Measurements from ENCODE around the gene ABCC3. TPM values are rescaled to one million over a fixed set of nuclear protein-coding genes. Genes with fewer than 3 reads are reported as not detected.

ABCC3 gene
- total and polyA plus RNA-seq, 2 donors: 1.8 to 3.7 TPM

DNA sequence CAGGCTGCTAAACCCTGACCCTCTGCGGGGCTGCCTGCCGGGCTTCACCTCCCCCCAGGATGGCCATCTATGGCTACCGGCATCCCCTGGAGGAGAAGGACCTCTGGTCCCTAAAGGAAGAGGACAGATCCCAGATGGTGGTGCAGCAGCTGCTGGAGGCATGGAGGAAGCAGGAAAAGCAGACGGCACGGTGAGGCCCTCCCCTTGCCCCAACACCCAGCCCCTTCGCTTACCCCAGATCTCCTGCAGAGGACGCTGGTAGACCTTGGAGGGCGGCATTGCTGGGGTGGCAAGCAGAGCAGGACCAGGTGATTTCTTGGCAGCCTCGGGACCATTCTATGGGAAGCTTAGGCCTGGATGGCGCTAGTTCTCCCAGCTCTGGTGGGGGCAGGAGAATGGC lies 24.5 kb downstream of the ABCC3 start:
- Histone ChIP-seq H3K27ac (ENCODE audit: low read depth in 1 of 2, low read length in 1 of 2) (no peak overlapping the region), H3K27me3 (ENCODE audit: control insufficient read depth in 2 of 2, insufficient read depth in 1 of 2, low read length in 1 of 2) (no peaks in the 10 kb centered on the region), H3K36me3 (ENCODE audit: control insufficient read depth in 2 of 2, insufficient read depth in 2 of 2, low read length in 1 of 2) (no peaks in the 10 kb centered on the region), H3K9me3 (ENCODE audit: control insufficient read depth in 2 of 2, insufficient read depth in 1 of 2, low read length in 1 of 2) (no peaks in the 10 kb centered on the region), H3K4me3 (ENCODE audit: low read length in 2 of 2) (no peak overlapping the region), H3K4me1 (ENCODE audit: control insufficient read depth in 2 of 2, insufficient read depth in 2 of 2, low read length in 2 of 2) (peaks cover 0 to 9% of the 10 kb centered on the region in 2 donors)
- WGBS: 94% methylated on average over 10 of the region's 10 CpGs
- no peak for DNase-seq (ENCODE audit: low read depth in 6 of 9, low spot score in 9 of 9)

DNA sequence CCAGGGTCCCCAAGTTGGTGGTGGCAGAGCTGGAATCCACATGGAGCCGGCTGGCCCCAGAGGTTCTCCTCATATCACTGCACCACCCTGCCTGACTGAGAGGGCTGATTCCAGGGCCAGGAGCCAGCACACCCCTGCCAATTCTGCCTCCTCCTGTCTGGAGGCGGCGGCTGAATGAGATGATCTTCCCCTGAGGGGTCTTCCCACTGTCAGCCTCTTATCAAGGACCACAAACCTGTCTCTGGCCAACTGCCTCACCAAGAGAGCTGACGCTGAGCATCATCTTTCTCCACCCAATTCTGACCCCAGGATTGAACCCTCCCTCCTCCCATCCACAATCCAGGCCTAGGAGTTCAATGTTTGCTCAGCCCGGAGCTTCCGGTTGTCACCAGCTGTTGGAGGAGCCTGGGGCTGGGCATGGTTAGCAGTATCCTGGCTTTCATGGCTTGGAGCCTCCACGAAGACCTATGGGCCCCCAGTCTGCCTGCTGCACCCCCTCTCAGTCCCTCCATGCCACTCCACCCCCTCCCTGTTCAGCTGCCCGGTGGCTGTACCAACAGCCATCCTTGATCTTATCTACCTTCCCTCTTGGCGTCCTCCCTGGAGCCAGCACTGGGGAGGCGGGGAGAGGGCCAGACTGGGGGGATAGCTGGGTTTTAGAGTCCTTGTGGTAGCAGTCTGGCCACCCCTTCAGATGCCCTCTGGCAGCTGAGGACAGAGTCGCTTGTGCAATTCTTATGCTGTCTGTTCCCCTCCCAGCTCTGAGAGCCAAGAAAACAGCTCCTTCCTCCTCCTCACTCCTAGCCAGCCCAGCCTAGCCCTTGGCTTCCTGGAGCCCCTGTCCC lies 25.6 kb downstream of the ABCC3 start:
- Histone ChIP-seq H3K27ac (ENCODE audit: low read depth in 1 of 2, low read length in 1 of 2) (no peak overlapping the region), H3K9me3 (ENCODE audit: control insufficient read depth in 2 of 2, insufficient read depth in 1 of 2, low read length in 1 of 2) (no peaks in the 10 kb centered on the region), H3K4me3 (ENCODE audit: low read length in 2 of 2) (no peak overlapping the region), H3K4me1 (ENCODE audit: control insufficient read depth in 2 of 2, insufficient read depth in 2 of 2, low read length in 2 of 2) (peaks cover 0 to 9% of the 10 kb centered on the region in 2 donors), H3K27me3 (ENCODE audit: control insufficient read depth in 2 of 2, insufficient read depth in 1 of 2, low read length in 1 of 2) (no peaks in the 10 kb centered on the region), H3K36me3 (ENCODE audit: control insufficient read depth in 2 of 2, insufficient read depth in 2 of 2, low read length in 1 of 2) (no peaks in the 10 kb centered on the region)
- 84% methylated on average over 11 of the region's 11 CpGs for WGBS
- no peak for DNase-seq (ENCODE audit: low read depth in 6 of 9, low spot score in 9 of 9)

DNA sequence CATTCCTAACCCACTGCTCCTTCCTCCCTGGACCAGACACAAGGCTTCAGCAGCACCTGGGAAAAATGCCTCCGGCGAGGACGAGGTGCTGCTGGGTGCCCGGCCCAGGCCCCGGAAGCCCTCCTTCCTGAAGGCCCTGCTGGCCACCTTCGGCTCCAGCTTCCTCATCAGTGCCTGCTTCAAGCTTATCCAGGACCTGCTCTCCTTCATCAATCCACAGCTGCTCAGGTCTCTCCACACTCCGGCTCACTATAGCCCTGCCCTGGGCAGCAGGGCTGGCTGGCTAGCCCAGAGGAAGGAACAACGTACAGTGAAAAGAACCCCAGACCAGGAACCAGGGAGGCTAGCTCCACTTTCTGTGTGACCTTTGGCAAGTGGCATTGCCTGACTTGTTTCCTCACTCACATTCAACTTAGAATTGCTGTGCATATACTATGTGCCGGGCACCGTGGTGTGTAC lies 26.2 kb downstream of the ABCC3 start:
- Histone ChIP-seq H3K36me3 (ENCODE audit: control insufficient read depth in 2 of 2, insufficient read depth in 2 of 2, low read length in 1 of 2) (no peaks in the 10 kb centered on the region), H3K27ac (ENCODE audit: low read depth in 1 of 2, low read length in 1 of 2) (no peak overlapping the region), H3K4me3 (ENCODE audit: low read length in 2 of 2) (no peak overlapping the region), H3K27me3 (ENCODE audit: control insufficient read depth in 2 of 2, insufficient read depth in 1 of 2, low read length in 1 of 2) (no peaks in the 10 kb centered on the region), H3K4me1 (ENCODE audit: control insufficient read depth in 2 of 2, insufficient read depth in 2 of 2, low read length in 2 of 2) (peaks cover 0 to 9% of the 10 kb centered on the region in 2 donors), H3K9me3 (ENCODE audit: control insufficient read depth in 2 of 2, insufficient read depth in 1 of 2, low read length in 1 of 2) (no peaks in the 10 kb centered on the region)
- no peak for DNase-seq (ENCODE audit: low read depth in 6 of 9, low spot score in 9 of 9)
- 98% methylated on average over 10 of the region's 10 CpGs for WGBS

DNA sequence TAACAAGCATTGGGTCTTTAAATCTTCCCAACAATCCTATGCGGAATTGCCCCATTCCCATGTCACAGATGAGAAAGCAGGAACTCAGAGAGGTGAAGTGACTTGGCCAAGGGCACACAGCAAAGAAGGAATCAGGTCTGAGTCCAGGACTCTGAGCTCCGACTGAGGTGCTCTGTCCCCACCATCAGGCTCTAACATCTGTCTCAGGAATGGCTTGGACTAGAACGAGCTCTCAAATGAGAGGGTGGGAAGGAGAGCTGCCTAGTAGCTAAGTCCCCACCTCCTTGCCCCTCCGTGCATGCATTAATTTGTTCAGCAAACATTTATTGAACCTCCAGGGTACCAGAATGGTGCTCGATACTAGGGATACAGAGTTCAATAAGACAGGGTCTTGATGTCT lies 26.7 kb downstream of the ABCC3 start:
- WGBS: 82% methylated on average over 5 of the region's 5 CpGs
- DNase-seq (ENCODE audit: low read depth in 6 of 9, low spot score in 9 of 9): no peak
- H3K36me3 ChIP-seq (ENCODE audit: control insufficient read depth in 2 of 2, insufficient read depth in 2 of 2, low read length in 1 of 2): no peaks in the 10 kb centered on the region

DNA sequence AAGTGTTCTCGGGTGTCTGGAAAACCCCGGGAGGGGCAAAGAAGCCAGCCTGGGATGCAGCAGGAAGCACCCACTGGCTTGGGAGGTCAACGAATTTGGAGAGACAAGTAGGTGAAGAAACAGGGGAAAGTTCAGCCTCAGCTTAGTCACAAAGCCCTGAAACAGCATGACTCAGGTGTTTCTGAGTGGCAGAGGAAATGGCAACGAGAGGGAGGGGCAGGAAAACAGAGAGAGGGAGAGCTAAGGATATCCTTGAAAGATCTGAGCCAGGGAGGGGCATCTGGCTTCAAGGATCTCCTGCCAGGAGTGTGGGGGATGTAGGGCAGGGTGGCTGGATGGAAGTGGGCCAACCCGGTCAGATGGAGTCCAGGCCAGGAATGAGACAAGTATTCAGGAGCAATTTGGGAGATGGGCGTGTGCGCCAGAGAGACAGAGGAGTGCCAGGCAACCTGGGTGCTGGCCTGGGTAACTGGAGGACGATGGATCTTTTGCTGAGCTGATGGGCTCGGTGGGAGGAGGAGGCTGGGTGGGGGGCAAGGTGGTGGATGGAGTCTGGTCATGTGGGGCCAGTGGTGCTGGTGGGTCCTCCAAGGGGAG lies 27.2 kb downstream of the ABCC3 start:
- Histone ChIP-seq H3K36me3 (ENCODE audit: control insufficient read depth in 2 of 2, insufficient read depth in 2 of 2, low read length in 1 of 2) (no peaks in the 10 kb centered on the region), H3K27ac (ENCODE audit: low read depth in 1 of 2, low read length in 1 of 2) (no peak overlapping the region), H3K4me1 (ENCODE audit: control insufficient read depth in 2 of 2, insufficient read depth in 2 of 2, low read length in 2 of 2) (peaks cover 0 to 9% of the 10 kb centered on the region in 2 donors), H3K4me3 (ENCODE audit: low read length in 2 of 2) (no peak overlapping the region), H3K27me3 (ENCODE audit: control insufficient read depth in 2 of 2, insufficient read depth in 1 of 2, low read length in 1 of 2) (no peaks in the 10 kb centered on the region), H3K9me3 (ENCODE audit: control insufficient read depth in 2 of 2, insufficient read depth in 1 of 2, low read length in 1 of 2) (no peaks in the 10 kb centered on the region)
- WGBS: 48% methylated on average over 9 of the region's 9 CpGs
- DNase-seq (ENCODE audit: low read depth in 6 of 9, low spot score in 9 of 9): peak in 5 of 9 donors; percentile 4 to 38 (median 15)

More for the DNA sequence above, 26.7 kb downstream of the ABCC3 start:
- Histone ChIP-seq H3K4me3 (ENCODE audit: low read length in 2 of 2) (no peak overlapping the region), H3K27me3 (ENCODE audit: control insufficient read depth in 2 of 2, insufficient read depth in 1 of 2, low read length in 1 of 2) (no peaks in the 10 kb centered on the region), H3K27ac (ENCODE audit: low read depth in 1 of 2, low read length in 1 of 2) (no peak overlapping the region), H3K4me1 (ENCODE audit: control insufficient read depth in 2 of 2, insufficient read depth in 2 of 2, low read length in 2 of 2) (peaks cover 0 to 9% of the 10 kb centered on the region in 2 donors), H3K9me3 (ENCODE audit: control insufficient read depth in 2 of 2, insufficient read depth in 1 of 2, low read length in 1 of 2) (no peaks in the 10 kb centered on the region)

DNA sequence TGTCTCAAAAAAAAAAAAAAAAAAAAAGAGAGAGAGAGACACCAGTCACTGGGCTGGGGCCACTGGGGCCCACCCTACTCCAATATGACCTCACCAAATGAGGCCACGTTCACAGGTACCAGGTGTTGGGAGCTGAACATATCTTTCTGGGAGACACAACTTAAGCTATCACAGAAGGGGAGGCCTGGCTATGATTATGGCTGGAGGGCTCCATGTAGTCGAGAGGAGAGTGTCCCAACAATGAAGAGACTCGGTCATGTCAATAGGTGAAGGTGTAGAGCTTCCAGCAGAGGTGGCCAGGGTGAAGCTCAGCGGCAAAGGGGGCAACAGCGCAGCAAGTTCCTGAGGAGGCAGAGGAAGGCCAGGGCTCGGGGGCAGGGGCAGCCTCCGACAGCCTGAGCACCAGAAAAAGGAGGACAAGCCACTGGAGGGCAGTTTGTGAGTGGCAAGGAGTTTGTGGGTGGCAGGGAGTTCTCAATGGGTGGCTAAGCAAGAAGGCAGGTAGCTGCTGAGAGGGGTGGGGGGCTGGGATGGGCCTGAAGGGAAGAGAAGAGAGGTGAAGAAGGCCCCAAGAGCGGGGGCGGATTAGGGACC lies 28.0 kb downstream of the ABCC3 start:
- DNase-seq (ENCODE audit: low read depth in 6 of 9, low spot score in 9 of 9): no peak
- WGBS: 96% methylated on average over 9 of the region's 9 CpGs
- peaks cover 0 to 9% of the 10 kb centered on the region in 2 donors for H3K4me1 ChIP-seq (ENCODE audit: control insufficient read depth in 2 of 2, insufficient read depth in 2 of 2, low read length in 2 of 2)
- H3K27ac ChIP-seq (ENCODE audit: low read depth in 1 of 2, low read length in 1 of 2): no peak overlapping the region
- H3K9me3 ChIP-seq (ENCODE audit: control insufficient read depth in 2 of 2, insufficient read depth in 1 of 2, low read length in 1 of 2): no peaks in the 10 kb centered on the region
- no peaks in the 10 kb centered on the region for H3K36me3 ChIP-seq (ENCODE audit: control insufficient read depth in 2 of 2, insufficient read depth in 2 of 2, low read length in 1 of 2)
- no peak overlapping the region for H3K4me3 ChIP-seq (ENCODE audit: low read length in 2 of 2)
- H3K27me3 ChIP-seq (ENCODE audit: control insufficient read depth in 2 of 2, insufficient read depth in 1 of 2, low read length in 1 of 2): no peaks in the 10 kb centered on the region

DNA sequence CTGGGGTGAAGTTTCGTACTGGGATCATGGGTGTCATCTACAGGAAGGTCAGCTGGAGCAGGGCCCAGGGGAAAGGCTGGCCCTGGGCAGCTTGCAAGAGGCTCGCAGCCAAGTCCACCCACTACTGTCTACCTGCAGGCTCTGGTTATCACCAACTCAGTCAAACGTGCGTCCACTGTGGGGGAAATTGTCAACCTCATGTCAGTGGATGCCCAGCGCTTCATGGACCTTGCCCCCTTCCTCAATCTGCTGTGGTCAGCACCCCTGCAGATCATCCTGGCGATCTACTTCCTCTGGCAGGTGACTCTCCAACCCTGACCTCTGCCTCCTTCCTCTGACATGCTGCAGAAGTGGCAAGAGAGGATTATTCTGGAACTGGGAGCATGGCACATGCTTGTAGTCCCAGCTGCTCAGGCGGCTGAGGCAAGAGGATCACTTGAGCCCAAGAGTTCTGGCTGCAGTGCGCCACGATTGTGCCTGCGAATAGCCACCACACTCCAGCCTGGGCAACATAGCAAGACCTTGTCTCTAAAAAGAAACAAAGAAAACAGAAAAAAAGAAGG lies 29.2 kb downstream of the ABCC3 start:
- H3K36me3 ChIP-seq (ENCODE audit: control insufficient read depth in 2 of 2, insufficient read depth in 2 of 2, low read length in 1 of 2): no peaks in the 10 kb centered on the region
- H3K27me3 ChIP-seq (ENCODE audit: control insufficient read depth in 2 of 2, insufficient read depth in 1 of 2, low read length in 1 of 2): no peaks in the 10 kb centered on the region
- no peak for DNase-seq (ENCODE audit: low read depth in 6 of 9, low spot score in 9 of 9)
- 92% methylated on average over 10 of the region's 10 CpGs for WGBS
- H3K4me3 ChIP-seq (ENCODE audit: low read length in 2 of 2): no peak overlapping the region
- H3K27ac ChIP-seq (ENCODE audit: low read depth in 1 of 2, low read length in 1 of 2): no peak overlapping the region
- H3K9me3 ChIP-seq (ENCODE audit: control insufficient read depth in 2 of 2, insufficient read depth in 1 of 2, low read length in 1 of 2): no peaks in the 10 kb centered on the region
- peaks cover 0 to 12% of the 10 kb centered on the region in 2 donors for H3K4me1 ChIP-seq (ENCODE audit: control insufficient read depth in 2 of 2, insufficient read depth in 2 of 2, low read length in 2 of 2)

DNA sequence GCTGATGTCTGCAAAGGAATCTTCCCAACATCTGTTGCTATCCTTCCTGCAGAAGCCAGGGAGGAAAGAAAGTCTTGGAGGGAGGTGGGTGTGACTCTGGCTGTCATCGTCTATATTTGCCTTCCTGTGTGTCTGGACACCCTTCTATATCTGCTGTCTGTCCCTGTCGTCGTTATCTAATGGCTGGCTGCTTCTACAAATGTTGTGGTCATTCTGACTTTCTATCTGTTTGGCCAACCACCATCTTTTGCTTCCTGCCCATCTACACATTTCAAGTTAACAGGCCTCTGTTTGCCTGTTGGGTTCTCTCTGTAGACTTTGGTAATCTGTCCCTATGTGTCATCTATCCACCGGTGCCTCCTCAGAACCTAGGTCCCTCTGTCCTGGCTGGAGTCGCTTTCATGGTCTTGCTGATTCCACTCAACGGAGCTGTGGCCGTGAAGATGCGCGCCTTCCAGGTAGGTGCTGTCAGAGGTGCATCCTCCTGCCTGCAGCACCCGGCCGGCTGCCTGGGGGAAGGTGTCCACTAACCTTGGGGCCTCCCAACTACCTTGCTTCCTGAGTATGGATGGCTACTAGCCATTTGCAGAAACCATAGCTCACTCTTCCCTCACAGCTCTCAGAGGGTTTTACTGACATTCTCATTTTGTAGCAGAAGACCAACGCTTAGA lies 30.2 kb downstream of the ABCC3 start:
- no peaks in the 10 kb centered on the region for H3K9me3 ChIP-seq (ENCODE audit: control insufficient read depth in 2 of 2, insufficient read depth in 1 of 2, low read length in 1 of 2)
- no peak for DNase-seq (ENCODE audit: low read depth in 6 of 9, low spot score in 9 of 9)
- H3K27ac ChIP-seq (ENCODE audit: low read depth in 1 of 2, low read length in 1 of 2): no peak overlapping the region
- no peaks in the 10 kb centered on the region for H3K27me3 ChIP-seq (ENCODE audit: control insufficient read depth in 2 of 2, insufficient read depth in 1 of 2, low read length in 1 of 2)
- H3K4me1 ChIP-seq (ENCODE audit: control insufficient read depth in 2 of 2, insufficient read depth in 2 of 2, low read length in 2 of 2): peaks cover 0 to 12% of the 10 kb centered on the region in 2 donors
- 96% methylated on average over 12 of the region's 12 CpGs for WGBS
- no peaks in the 10 kb centered on the region for H3K36me3 ChIP-seq (ENCODE audit: control insufficient read depth in 2 of 2, insufficient read depth in 2 of 2, low read length in 1 of 2)
- no peak overlapping the region for H3K4me3 ChIP-seq (ENCODE audit: low read length in 2 of 2)

All from thymus (tissue), 11 donors.